ENCODE results near the gene C1orf56.

Gene C1orf56

GRCh38 chr1:151026460-151026859 is 21.1 kb upstream of the C1orf56 start:
- DNase-seq, result no peak

- DNase-seq, result no peak
Observed at GRCh38 chr1:151032164-151032563, 15.4 kb upstream of the C1orf56 start.

- no peak for DNase-seq
Observed at GRCh38 chr1:151035167-151035566, 12.4 kb upstream of the C1orf56 start.

GRCh38 chr1:151036356-151036755 is 11.2 kb upstream of the C1orf56 start, which contains the start of gene BNIPL:
TSS of gene BNIPL (plus strand) at chr1:151036586. CDS start at chr1:151036726, 140 bp downstream.
- DNase-seq, result no peak

GRCh38 chr1:151037032-151037431 is 10.5 kb upstream of the C1orf56 start:
- no peak for DNase-seq

- no peak for DNase-seq
Observed at GRCh38 chr1:151039521-151039920, 8.0 kb upstream of the C1orf56 start.

- DNase-seq, result no peak
Observed at GRCh38 chr1:151043163-151043562, 4.4 kb upstream of the C1orf56 start.

GRCh38 chr1:151047925-151048644 is 534 bp downstream of the C1orf56 start:
- no peak for DNase-seq

GRCh38 chr1:151048645-151049032 is 1.1 kb downstream of the C1orf56 start:
- no peak for DNase-seq

GRCh38 chr1:151049458-151049857 is 1.9 kb downstream of the C1orf56 start:
- no peak for DNase-seq

- no peak for DNase-seq
Observed at GRCh38 chr1:151050051-151050688, 2.6 kb downstream of the C1orf56 start.

- no peak for DNase-seq
Observed at GRCh38 chr1:151051356-151052009, 3.9 kb downstream of the C1orf56 start.

- no peak for DNase-seq
Observed at GRCh38 chr1:151054971-151055547, 7.5 kb downstream of the C1orf56 start.

GRCh38 chr1:151055581-151055980 is 8.0 kb downstream of the C1orf56 start:
- no peak for DNase-seq

GRCh38 chr1:151056149-151056548 is 8.6 kb downstream of the C1orf56 start:
- DNase-seq, result no peak

GRCh38 chr1:151058692-151059091 is 11.1 kb downstream of the C1orf56 start:
- peak; percentile 59 for DNase-seq

- DNase-seq, result peak; percentile 69
Observed at GRCh38 chr1:151059109-151060006, 11.8 kb downstream of the C1orf56 start, which contains the start of gene CDC42SE1. TSS of gene CDC42SE1 (minus strand) at chr1:151059622. CDS start at chr1:151055730, 3,892 bp downstream.

GRCh38 chr1:151060007-151060656 is 12.6 kb downstream of the C1orf56 start, which contains the start of gene MLLT11:
TSS of gene MLLT11 (plus strand) at chr1:151060397. CDS start at chr1:151067225, 6,828 bp downstream.
- DNase-seq, result no peak

- DNase-seq, result no peak
Observed at GRCh38 chr1:151060657-151061421, 13.3 kb downstream of the C1orf56 start.

GRCh38 chr1:151061704-151062103 is 14.2 kb downstream of the C1orf56 start:
- DNase-seq, result no peak
